Activated T-helper 9 cell treated with anti-CD3 and anti-CD28 coated beads, Interleukin-2, amount 50 U/mL, for 16 hours (primary cell): ENCODE data around the gene PDE3A.
"Not testable (repeated sequence)": the region's sequence is repeated elsewhere in the genome, so short reads cannot be mapped to it uniquely, and the experiment has no call there.

Experiments used
- DNase-seq: peaks from one replicate; pipeline ENCODE4 v3.0.0-alpha.2; 2020; ENCODE audit warnings: low read depth

Gene PDE3A

DNA sequence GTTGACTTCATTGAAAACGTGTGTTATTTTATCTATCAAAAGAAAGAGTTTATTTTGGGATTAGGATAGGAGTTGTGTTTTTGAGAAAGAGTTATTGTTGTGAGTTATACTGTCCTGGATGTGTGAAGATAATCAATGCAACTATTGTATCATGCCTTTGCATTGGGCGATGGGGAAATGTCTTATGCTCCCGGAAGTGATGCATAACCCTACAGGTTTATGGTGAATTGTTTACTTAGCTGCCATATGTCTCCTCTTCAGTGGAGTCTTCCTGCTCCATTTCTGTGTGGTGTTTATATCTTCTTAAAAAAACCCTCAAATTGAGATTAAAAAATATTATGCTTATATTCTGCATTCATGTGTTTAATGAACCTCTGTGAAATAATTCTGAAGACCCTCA, 6.5 kb downstream of the PDE3A start:
- no peak for DNase-seq

DNA sequence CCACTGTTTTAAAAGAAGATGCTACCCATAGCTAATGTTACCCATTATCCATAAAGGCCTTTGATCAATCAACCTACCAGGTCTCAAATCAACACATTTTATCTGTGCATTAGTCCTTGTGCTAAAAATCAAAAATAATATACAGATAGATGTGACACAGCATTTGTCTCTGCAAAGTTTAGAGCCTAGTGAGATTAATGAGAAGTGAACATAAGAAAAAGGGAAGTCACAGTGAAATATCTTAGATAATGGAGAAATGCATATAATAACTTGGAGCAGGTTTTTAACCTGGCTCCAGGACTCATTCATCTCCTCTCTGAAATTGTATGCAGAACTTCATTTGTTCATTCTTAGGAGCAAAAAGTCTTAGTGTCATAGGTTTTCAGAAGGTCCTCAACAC, 7.2 kb downstream of the PDE3A start:
- no peak for DNase-seq

DNA sequence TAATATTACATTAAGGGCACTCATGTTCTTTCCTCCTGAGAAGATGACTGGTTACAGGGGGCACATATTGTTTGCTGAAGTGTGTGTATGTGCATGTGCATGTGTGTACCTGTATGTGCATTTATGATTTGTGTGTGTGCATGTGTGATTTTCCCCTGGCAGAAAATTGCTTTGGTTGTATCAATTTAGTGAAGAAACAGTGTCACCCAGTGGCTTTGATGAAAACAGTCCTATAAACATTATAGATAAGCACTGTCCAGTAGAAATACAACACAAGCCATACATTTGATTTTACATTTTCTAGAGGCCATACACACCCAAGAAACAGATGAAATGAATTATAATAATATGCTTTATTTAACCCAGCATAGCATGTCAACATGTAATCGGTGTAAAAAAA, 8.6 kb downstream of the PDE3A start:
- DNase-seq = no peak

DNA sequence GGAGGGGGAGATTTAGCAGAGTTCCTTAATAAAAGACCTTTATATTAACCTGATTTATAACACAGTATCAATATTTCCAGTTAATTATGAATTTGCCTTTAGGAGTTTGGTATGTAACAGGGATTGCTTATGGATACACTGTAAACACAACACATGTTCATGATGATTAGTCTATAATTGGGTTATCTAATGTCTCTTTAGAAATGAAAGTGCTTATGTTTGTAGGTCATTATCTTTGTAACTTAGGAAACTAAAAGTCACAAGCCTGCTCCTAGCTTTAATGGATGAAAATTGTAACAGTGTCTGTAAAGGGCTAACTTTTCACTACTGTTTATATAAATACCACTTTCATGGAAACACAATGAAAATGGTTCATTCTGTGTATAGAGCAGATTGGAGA, 9.4 kb downstream of the PDE3A start:
- DNase-seq = no peak

DNA sequence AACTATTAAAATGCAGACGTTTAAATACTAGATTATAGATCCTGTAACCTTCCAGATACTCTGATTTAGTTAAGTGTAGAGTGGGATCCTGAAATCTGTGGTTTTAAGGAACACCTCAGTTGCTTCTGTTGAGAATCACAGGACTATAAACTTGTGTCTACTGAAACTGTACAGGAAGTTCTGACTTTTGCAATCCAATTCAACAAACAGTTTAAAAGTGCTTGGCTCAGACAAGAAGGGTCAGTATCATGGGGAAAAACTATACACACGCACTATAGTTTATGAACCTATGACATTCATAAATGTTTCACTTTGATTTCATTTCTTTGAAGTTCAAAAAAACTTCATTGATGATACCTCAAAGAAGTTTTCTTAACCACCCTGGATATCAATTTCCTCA, 13.8 kb downstream of the PDE3A start:
- DNase-seq = no peak

DNA sequence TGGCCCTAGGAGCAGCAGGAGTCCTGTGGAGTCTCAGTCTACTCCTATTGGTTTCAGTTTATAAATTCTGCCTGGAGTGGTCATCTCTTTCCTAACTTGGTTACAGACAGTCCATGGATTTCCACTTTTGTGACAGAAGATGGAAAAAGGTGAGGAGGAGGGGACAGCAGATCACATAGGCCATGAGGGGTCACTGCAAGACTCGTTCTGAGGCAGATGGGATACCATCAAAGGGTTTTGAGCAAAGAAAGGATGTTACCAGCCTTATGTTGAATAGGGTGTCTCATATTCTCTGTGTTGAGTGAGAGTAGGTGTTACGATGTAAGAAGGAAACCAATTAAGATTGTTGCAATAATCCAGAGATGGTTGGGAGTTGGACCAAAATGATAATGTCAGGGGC, 15.3 kb downstream of the PDE3A start:
- DNase-seq = no peak

DNA sequence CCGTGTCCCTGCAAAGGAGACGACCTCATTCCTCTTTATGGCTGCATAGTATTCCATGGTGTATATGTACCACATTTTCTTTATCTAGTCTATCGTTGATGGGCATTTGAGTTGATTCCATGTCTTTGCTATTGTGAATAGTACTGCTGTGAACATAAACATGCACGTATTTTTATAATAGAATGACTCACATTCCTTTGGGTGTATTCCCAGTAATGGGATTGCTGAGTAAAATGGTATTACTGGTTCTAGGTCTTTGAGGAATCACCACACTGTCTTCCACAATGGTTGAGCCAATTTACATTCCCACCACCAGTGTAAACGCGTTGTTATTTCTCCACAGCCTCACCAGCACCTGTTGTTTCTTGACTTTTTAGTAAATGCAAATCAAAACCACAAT, 16.5 kb downstream of the PDE3A start:
- DNase-seq = not testable (repeated sequence)

DNA sequence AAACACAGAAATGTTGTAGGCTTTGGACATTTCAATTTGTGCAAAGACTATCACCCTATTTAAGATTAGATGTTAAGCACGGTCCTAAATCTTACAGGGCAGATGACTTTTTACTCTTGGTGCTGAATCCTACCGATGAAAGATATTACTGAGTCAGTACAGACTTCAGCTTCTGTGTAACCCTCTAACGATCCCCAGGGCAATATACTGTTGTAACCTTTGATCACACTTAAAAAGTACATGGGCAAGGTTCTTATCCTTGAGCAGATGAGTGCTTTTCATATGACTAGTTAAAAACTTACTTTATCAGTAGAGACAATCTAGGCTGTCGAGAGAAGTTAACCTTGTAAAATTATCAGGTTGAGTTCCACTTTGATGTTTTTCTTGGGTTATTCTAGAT, 22.5 kb downstream of the PDE3A start:
- DNase-seq = no peak

DNA sequence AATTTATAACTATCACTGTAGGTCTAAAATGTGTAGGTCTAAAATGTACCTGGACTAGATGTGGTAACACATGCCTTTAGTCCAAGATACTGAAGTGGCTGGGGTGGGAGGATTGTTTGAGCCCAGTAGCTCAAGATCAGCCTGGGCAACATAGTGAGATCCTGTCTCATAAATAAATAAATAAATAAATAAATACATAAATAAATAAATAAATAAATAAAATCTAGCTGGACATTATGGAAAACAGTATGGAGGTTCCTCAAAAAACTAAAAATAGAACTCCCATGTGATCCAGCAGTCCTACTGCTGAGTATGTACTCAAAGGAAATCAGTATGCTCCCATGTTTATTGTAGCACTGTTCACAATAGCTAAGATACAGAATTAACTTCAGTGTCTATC, 24.0 kb downstream of the PDE3A start:
- DNase-seq = no peak

DNA sequence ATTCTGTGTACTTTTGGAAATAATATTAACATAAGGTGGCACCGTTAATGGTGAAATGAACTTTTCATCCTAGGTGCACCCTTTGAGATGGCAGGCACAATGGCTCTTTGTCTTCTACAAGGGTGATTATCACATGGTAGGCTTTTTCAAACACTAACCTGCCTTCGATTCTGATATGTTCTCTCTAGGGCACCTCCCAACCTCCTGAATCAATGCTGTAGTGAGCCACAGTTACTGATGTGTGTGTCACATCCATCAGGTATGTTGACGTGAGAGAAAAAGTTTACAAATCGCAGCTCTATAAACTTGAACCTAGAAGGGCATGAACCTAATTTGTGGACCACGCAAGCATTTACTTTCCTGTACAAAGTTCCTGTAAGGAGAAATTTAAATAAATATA, 25.4 kb downstream of the PDE3A start:
- DNase-seq = no peak

DNA sequence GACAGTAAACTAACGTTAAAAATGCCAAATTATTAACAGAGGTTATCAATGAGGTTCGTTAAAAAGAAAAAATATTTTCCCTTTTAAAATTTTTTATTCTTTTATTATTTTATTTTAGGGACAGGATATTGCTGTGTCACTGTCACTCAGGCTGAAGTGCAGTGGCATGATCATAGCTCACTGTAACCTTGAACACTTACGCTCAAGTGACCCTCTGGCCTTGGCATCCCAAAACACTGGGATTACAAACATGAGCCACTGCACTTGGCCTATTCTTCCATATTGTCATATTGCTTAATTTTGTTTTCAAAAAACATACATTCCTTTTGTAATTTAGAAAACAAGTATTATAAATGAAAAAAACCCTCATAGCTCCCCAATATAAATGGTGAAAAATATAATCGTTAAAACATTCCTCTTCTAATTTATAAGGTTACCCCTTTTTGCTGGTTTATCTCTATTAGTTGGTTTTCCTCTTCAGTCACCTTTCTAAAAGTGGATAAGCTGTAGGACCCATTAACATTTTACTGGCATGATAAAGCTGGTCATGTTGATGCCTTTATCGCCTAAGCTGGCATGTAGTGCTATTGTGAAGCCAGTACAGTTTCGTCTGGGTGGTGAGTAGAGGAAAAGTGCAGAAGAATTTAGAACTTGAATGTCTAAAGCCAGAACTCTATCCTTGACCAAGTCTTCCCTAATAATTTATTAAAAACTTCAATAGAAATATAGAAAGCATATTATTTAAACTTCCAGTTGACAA, 27.6 kb downstream of the PDE3A start:
- no peak for DNase-seq

DNA sequence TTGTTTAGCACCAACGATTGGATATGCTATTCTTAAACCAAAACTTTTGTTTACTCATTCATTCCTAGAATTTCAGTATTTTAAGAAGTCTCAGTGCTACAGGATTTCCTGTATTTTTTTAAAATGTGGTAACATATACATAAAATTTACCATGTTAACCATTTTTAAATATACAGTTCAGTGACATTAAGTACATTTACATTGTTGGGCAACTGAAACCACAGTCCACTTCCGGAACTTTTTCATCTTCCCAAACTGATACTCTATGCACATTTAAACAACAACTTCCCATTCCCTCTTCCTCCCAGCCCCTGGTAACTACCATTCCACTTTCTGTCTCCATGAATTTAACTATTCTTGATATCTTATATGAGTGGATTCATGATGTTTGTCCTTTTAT, 30.3 kb downstream of the PDE3A start:
- DNase-seq = no peak

DNA sequence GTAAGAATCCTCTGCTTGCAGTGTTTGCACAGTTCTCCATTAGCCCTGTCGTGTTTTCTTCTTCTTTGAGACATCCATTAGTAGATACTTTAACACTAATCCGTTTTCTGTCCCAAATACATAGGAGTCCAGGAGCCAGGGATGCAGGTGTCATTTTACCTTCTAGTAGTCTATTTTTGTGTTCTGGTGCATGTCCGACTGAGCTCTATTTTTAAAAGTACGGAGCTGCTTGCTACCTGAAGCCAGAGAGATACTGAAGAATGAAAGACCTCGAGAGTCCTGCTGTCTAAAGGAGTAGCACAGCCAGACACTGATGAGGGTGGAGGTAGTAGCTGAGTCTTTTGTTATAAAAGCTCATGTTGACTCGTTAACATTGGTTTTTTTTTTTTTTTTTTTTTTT, 31.7 kb downstream of the PDE3A start:
- DNase-seq = no peak

DNA sequence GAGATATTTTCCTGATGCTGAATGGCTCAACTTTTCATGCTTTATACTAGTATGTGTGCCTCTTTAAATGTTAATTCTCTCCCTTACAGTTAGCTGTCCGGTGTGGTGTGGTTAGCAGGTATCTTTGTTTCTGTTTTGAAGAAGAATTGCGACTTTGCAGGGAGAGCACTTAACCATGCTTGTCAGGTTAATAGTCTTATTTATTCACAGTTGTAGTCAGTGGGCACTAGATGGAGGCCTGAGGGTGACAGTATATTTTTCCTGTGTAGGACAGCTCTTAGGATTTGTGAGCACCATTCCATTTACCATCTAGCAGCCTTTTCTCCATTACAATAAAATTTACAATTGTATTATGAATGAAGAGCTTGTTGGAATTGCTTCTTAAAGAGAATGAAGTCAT, 34.9 kb downstream of the PDE3A start:
- DNase-seq = no peak

DNA sequence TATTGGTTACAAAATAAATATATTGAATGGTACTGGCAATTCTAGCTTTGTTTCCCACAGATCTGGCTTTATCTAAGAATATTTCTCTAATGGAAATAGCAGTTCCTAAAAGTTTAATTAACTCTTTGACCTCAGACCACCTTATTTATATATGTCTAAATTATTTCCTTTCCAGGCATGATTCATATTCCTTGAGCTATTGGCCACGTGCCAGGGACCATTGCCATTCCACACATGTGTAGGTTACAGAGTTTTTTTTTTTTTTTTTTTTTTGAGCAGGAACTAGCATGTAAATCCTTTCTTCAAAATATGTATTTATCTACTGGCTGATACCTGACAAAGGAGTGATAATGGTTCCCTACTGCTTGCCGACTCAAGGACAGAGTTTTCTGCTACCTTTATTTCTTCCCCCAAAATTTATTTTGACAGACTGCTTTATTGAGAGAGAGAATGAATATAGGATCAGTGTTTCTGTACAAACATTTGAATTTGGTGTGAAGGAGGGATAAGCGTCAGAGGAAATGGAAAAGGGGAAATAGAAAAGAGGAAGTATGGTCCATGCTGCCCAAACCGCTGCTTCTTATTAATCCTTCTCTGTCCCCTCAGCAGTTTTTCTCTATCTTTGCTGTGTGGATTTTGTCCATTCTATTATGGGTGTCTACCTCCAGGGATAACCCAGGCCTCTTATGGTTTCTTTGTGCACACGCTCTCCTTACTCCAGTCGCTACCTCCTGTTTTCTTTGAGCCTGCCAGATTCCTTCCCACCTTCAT, 36.4 kb downstream of the PDE3A start:
- DNase-seq = no peak

DNA sequence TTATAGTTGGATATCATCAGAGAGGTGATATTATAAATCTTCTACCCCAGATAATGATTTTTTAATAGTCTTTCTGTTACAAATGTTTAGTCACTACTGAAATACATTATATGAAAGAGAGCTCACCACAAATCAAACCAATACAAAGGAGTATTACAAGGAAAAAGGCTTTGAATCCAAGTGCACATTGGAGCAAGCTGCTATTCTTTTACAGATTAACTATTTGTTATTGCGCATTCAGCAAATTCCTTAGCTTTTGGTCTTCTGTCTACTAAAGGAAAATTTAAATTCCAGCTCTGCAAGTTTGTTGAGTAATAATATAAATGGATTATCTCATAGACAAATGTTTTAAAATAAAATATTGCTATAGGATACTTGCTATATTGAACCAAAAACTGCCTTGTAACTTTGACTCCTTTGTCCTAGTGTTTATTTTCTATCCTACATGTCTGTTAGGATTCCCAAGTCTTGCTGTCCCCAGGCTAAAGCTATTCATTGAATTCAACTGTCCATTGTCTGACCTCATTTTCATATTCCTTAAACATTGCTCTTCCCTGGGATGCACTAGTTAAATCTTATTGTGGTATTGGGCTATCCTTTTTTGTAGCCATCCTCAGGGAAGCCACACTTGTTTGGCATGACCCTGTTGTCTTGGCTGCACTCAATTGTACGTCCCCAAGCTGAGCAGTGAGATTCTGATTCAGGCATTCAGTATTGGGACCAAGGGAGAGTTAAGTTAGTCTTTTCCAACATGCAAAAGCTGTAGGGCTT, 41.5 kb downstream of the PDE3A start:
- no peak for DNase-seq

DNA sequence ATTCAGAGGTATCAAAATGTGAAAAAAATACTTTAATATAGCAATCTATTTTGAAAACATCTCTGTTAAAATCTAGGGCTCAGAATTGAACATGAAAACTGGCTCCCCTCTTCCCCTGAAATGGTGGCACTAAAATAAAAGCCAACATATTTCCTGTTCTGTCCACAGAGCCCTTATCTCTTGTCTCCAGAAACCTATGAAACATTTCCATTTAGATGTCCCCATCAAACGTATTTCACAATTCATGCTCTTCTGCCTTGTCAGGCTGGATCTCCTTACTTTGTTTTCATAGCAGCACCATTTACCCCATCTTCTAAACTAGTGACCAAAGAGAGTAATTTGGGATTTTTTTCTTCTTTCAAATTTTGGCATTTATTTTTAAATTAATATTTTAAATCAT, 42.4 kb downstream of the PDE3A start:
- no peak for DNase-seq

DNA sequence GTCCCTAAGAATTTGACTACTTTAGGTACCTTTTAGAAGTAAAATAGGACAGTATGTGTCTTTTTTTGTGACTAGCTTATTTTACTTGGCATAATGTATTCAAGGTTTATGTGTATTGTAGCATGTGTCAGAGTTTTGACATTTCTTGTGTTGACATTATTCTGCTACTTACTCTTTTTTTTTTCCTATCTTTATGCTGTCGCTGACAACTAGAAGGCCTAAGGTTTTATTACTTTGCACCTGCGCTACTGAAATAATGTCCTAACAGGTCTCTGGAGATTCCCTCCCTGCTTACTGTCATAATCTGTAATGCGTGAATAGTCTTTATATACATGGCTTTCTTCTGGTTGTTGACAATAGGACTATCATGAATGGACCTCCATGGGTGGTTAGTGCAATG, 43.0 kb downstream of the PDE3A start:
- no peak for DNase-seq

DNA sequence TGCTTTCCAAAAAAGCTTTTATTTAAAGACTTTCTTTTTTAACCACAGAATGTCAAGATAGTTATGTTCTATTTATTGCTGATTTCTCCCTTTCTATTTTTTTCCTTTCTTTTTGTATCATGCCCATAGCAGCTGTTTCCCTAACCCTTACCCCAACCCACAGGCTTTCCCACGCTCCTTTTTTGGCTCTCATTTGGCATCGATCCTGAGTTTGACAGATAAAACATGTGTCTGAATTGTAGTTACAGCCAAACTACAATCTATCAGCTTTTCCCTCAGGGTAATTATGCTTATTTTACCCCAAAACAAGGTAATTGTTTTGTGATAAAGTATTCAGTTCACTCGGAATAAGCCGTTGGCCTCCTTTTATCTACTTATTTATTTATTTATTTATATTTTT, 46.7 kb downstream of the PDE3A start:
- no peak for DNase-seq

DNA sequence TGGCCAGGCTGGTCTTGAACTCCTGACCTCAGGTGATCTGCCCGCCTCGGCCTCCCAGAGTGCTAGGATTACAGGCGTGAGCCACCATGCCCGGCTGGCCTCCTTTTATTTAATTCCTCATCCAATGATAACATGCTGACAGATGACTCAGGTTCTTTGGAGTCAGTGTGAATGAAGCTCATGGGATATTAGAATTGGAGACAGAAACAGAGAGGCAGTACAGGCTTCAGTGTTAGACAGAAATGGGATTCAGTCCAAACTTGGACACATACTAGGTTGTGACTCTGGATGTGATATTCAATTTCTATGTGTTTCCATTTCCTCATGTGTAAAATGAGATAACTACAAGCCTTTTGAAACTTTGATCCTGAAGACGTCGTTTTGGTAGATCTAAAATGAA, 47.3 kb downstream of the PDE3A start:
- no peak for DNase-seq

DNA sequence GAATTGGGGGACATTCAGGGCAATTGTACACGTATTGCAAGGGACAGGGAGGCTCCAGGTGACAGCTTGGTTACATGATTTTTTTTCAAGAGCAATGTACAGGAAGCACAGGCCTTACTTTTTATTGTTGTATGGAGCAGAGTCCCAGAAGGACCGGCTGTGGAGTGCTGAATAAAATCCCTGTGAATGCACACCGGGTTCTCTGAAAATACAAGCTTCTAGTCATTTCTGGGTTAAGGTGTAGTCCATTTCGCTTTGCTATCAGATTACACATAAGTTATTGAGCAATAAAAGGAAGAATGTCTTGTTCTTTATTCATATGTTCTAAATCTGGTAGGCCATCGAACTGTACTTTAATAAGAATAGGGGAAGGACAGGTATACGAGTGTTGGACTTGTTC, 52.2 kb downstream of the PDE3A start:
- DNase-seq = no peak

DNA sequence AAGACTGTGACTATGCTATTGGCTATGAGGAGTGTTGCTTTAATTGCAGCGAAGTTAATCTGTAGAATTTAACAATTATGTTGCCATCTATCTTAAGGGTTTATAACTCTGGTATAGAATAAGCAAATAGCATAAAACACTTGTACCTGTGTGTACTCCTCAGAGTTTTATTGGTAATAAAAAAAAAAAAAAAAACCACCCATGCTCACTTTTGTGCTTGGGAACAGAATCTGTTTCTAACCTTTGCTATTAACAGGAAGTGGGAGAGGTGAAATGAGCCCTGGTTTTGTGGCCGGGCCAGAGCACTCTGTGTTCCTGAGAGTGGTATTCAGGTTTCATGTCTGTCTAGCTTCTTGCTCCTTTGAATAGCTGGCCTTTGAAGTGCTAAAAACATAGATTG, 53.1 kb downstream of the PDE3A start:
- no peak for DNase-seq

DNA sequence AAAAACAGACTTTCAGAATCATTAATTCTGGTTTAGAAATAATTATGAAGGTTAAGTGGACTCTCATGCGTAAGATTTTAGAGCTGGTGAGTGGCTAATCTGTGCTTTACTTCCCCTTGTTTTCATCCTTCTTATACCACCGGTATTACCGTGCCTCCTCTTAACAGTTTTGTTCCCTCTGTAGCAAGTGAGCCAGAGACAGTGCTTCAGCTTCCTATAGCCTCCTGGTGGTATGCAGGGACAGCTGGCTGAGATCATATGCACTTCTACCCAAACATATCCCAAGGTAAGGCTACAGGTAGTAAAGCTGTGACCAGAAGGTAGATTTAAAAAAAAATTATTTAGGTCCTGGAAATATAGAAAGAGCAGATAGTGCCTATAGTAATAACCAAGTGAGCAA, 55.2 kb downstream of the PDE3A start:
- DNase-seq = no peak
